Endometrium (tissue), 2 donors: ENCODE data around the gene NUDT16L1.

Source experiments
- FAIRE-seq: peaks from 2 replicates; lab custom pipeline; 2012; peaks lifted over from hg19 to GRCh38; lab: Jason Lieb, UNC
- donor health status: control.
- donor health status: control.

Gene NUDT16L1

DNA sequence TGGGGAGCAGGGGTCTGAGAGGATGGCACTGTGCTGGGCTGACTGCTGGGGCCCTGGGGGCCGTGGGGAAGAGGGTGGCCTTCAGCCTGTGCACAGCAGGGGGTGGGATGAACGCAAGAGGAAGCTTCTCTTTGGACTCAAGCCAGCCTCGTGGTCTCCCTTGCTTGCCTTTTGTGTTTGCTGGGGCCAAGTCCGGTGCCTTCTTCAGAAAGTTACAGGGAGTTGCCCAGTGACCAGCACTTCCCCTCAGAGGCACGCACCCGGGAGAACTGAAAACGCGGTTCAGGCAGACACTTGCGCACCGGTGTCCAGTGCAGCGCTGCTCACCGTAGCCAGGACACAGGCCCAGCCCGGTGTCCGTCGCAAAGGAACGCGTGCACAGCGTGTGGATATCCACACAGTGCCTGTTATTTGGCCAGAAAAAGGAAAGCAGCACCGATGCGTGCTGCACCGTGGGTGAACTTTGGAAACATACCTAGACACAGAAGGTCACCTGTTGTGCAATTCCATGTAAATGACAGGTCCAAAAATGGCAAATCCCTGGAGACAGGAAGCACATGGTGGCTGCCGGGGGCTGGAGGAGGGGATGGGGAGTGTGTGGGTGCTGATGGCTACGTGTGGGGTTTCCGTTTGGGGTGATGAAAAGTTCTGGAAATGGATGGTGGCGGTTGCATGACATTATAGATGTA lies 29.4 kb upstream of the NUDT16L1 start:
- FAIRE-seq: no peak

GRCh38 chr16:4664538-4665418 lies 28.6 kb upstream of the NUDT16L1 start:
- FAIRE-seq: no peak

- no peak for FAIRE-seq
Observed at GRCh38 chr16:4666537-4667202, 26.7 kb upstream of the NUDT16L1 start.

DNA sequence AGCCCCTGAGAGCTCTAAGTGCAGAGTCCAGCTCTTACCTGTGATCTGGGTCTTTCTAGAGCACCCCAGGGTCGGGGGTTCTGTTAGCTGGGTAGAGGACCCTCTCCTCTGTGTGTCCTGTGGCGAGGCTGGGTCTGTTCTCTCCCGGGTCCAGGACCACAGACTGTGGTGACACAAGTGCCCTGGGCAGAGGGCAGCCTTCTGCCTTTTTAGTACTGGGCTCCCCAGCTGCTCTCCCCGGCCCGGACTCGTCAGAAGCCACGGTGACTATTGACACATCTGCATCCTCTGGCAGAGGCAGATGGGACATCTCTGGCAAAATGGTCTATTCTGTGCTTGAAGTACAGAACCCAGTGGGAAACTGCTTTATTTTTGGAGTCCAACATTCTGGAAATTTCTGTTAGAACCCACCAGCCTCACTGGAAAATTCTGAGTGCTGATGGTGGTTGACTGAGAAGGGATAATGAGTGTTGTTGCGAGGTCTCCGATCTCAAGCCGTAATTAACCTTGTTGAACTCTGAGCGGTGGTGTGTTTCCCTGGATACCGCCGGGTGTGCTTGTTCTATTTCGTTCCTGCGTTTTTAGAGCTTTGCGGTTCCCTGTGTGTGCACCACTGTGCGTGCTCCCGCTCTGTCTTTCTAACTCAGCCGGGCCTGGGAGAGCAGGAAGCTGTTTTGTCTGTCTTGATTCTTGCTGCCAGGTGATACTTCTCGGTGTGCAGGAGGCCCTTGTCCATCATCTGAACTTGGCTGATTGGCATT lies 26.0 kb upstream of the NUDT16L1 start:
- no peak for FAIRE-seq

GRCh38 chr16:4668313-4668960 lies 24.9 kb upstream of the NUDT16L1 start:
- FAIRE-seq: no peak

DNA sequence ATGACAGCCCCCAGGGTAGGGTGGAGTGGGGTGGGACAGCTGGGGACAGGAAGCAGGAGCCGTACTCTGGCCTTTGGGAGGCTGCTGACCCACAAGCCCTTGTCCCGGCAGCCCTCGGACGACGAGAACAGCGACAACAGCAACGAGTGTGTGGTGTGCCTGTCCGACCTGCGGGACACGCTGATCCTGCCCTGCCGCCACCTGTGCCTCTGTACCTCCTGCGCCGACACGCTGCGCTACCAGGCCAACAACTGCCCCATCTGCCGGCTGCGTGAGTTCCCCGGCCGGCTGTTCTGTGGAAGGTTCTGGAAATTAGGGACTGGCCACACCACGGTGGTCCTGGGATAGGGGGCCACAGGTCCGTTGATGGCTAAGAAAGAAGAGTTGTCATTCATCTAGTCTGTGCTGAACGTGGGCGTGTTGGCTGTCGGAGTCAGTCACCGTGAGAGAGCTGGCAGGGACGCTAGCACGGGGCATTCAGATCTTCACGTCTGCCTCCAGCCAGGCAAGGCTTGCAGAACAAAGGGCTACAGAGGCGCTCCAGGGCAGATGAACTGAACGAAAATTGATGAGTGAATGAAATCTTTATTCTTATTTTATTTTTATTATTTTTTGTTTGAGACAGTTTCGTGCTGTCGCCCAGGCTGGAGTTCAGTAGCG lies 19.8 kb upstream of the NUDT16L1 start:
- FAIRE-seq: no peak

DNA sequence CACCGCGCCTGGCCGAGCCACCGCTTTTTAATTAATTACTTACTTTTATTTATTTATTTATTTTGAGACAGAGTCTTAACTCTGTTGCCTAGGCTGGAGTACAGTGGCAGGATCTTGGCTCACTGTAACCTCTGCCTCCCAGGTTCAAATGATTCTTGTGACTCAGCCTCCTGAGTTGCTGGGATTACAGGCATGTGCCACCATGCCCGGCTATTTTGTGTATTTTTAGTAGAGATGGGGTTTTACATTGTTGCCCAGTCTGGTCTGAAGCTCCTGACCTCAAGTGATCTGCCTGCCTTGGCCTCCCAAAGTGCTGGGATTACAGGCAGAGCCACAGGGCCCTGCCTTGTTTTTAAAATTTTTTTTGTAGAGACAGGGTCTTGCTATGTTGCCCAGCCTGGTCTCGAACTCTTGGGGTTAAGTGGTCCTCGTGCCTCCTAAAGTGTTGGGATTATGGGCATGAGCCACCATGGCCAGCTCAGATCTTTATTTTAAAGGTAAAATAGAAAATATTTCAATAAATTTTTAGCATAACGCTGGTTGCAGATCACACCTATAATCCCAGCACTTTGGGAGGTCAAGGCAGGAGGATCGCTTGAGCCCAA lies 18.3 kb upstream of the NUDT16L1 start:
- FAIRE-seq: no peak

GRCh38 chr16:4675864-4676786 lies 17.2 kb upstream of the NUDT16L1 start:
- FAIRE-seq: no peak

DNA sequence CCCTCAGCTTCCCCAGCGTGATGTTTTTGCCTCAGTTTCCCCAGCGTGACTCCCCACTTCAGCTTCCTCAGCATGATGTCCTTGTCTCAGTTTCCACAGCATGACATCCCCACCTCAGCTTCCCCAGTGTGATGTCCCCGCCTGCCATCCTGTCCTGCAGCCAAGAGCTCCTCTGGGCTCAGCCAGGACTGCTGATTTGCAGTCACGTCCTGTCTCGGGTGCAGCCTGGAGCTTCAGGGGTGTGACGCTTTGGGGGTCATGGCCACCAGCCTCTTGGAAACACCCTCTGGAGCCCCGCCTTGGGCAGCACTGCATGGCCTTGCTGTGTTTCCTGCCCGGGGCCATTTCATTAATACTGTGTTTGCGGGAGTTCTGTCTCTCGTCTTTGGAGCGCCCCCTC lies 16.5 kb upstream of the NUDT16L1 start:
- FAIRE-seq: no peak

DNA sequence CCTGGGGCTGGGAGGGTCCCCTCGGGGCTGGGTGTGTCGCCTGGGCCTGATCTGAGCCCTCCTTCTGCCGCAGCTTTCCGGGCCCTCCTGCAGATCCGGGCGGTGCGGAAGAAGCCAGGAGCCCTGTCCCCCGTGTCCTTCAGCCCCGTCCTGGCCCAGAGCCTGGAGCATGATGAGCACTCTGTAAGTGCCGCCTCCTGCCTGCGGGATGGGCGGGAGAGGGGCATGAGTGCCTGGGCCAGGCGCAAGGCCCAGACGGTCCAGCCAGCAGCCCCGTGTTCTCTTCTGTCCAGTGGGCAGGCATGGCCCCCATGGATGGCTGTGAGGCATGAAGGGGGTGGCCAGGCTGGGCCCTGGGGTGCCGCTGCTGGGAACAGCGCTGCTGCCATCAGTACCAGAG lies 16.0 kb upstream of the NUDT16L1 start:
- no peak for FAIRE-seq

- FAIRE-seq: no peak
Observed at GRCh38 chr16:4677994-4678393, 15.4 kb upstream of the NUDT16L1 start.

- no peak for FAIRE-seq
Observed at GRCh38 chr16:4678596-4678995, 14.8 kb upstream of the NUDT16L1 start.

DNA sequence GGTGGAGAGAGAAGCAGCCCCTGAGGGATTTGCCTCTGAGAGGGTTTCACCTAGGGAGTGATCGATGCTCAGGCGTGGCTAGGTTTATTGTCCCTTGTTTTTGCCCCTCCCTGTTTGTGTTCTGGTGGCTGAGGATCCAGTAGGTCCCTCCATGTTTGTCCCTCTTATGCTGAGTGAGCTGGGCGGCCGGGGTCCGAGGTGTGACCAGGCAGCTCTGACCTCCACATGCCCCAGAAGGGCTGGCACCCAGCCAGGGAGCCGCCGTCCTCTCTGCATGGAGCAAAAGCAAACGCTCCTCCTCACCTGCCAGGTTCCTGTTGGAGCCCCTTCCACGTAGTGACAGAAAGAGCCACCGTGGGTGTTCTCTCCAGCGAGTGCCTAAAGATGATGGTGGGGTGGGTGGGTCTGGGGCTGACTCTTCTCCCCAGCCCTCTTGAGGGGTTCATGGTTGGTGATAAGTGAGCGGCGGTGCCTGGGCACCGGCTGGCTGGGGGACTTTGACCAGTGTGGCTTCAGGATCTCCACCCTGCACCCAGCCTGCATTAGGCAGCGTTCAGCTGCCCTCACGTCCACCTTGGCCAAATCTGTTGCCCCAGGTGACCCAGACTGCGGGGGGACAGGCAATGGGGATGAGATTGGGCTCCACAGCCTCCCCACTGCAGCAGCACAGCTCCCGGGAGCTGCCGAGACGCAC lies 14.1 kb upstream of the NUDT16L1 start:
- no peak for FAIRE-seq

GRCh38 chr16:4679850-4680636 lies 13.3 kb upstream of the NUDT16L1 start:
- no peak for FAIRE-seq

GRCh38 chr16:4680673-4681470 lies 12.5 kb upstream of the NUDT16L1 start:
- no peak for FAIRE-seq

GRCh38 chr16:4681471-4682083 lies 11.8 kb upstream of the NUDT16L1 start:
- FAIRE-seq: no peak

DNA sequence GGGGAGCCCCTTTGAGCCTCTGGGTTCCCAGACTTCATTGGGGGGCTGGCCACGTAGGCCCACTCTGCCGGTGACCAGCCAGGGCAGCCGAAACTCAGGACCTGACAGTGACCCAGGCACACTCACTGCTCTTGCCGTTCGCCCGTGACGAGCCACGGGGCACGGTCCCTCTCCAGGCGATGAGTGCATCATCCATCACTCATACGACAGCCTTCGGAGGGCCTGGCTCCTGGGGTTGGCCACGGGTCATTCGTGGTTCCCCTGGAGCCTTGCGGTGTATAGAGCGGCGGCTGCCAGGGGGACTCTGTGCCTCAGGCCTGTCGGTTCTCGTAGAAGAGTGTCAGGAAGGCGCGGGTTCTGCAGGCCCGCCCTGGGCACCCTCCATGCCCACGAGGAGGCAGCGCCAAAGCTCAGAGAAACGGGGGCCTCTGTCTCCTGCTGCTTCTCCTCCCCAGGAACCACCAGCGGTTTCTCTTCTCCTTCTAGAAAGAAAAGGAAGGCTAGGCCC lies 11.2 kb upstream of the NUDT16L1 start:
- FAIRE-seq: no peak
